Measurements from ENCODE around the gene IKBKG.

DNA sequence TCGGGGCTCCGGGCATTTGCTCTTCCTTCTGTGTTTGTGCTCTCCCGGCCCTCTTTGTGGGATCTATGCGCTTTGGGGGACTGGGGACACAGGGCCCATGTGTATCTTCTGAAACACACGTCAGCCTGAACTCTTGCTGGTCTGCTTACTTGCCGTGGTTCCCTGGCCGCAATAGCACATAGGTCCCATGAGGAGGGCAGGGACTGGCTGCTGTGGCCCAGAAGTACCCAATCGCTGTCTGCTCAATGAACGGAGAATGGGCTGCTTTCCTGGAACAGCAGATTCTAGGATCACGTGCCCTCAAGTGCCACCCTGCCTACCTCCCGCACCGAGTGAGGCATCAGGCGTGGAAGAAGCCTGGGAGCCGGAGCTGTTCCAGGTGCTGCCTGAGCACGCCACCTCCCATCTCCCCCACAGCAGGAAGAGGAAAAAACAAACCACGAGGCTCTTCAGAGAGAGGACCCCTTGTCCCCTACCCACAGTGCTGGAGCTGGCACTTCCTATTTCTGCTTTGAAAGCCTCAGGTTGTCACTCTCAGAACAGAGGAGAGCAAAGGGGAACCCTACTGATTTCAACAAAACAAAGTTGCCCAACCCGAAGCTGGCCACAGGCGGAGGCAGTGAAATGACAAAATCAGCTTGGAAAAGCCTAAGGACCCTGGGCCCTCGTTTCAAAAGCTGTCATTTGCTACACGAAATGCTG, 4.5 kb upstream of the IKBKG start:
- TF ChIP-seq, protein P1, sequence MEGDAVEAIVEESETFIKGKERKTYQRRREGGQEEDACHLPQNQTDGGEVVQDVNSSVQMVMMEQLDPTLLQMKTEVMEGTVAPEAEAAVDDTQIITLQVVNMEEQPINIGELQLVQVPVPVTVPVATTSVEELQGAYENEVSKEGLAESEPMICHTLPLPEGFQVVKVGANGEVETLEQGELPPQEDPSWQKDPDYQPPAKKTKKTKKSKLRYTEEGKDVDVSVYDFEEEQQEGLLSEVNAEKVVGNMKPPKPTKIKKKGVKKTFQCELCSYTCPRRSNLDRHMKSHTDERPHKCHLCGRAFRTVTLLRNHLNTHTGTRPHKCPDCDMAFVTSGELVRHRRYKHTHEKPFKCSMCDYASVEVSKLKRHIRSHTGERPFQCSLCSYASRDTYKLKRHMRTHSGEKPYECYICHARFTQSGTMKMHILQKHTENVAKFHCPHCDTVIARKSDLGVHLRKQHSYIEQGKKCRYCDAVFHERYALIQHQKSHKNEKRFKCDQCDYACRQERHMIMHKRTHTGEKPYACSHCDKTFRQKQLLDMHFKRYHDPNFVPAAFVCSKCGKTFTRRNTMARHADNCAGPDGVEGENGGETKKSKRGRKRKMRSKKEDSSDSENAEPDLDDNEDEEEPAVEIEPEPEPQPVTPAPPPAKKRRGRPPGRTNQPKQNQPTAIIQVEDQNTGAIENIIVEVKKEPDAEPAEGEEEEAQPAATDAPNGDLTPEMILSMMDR (IDR thresholded peaks at IDR 0.05; ENCODE audit: low read depth, low read length) = no peak
- no peak for TF ChIP-seq POLR2A (IDR thresholded peaks at IDR 0.05; ENCODE audit: extremely low read depth, insufficient read length)
